Measurements from ENCODE around the gene C1QTNF5.

C1QTNF5 gene

DNA sequence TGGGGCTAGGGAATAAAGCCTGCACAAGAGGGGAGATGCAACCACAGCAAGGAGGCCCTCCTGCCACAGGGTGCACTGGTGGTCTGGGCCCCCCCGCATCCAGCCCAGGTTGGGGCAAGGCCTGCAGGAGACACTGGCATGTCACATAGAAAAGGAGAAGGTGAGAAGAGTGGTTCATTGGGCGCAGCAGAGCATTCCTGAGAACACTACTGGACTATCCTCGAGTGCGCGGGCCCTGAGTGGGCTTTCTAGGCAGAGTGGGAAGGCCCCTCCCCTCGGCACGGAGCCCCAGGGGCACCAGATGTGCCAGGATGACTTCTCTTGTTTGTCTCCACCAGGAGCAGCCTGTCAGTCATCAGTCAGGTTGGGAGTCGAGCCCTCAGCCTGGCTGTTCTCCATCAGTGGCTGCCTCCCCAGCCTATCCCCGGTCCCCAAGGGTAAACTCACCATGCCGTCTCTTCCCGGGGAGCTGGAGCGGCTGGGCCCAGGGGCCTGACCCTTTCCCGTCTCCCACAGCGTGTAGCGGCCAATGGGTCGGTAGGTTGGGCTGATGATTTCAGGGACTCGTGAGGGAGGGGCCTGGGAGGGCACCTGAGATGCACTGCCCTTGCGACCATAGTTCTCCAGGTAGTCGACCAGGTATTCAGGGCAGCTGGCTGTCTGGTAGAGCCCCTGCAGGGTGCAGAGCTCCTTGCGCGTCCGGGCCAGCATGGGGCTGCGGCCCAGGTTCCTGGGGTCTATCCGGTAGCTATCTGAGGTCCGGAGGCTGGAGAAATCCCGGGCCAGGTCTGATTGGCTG, 31.8 kb upstream of the C1QTNF5 start:
- no peak for DNase-seq

DNA sequence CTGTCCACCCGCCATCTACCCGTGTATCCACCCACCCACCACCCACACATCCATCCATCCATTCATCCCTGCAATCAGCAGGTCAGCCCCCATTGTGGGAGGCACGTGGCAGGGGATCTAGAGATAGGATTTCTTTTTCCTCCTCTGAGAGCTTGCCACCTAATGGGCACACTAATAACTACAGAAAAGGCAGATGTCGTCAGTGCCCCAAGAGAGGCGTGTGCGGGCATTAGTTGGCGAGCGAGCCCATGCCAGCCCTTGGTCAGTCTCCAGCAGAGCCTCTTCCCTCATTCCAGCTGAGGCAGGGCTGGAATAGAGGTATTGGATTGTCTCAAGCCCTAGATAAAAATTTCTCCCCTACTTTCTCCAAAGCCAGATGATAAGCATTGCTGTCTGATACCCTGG, 31.1 kb upstream of the C1QTNF5 start:
- no peak for DNase-seq

GRCh38 chr11:119371067-119371601, 30.5 kb upstream of the C1QTNF5 start:
- no peak for DNase-seq

DNA sequence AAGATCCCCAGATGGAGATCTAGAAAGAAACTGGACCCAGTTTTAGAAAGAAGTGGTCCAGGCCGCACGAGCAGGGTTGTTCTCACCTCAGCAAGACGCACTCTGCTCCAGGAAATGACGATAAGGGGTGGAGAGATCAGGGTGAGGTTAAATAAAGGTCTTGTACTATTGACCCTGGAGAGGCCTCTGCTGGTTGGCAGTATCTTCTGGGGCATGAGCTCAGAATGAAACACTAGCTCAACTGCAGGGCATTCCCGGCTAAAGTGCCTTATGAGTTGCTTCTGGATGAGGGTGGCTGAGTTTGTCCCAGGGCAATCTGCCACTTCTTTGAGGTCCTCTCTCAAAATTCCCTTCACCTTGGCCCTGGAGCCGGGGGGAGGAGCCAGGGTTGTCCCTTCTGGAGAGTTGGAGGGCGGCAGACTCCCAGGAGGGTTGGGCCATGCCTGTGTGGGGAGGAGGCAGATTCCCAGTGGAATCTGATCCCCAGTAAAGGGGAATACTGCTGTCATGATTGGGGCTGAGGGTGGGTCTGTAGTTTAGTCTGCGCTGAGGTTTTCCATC, 29.9 kb upstream of the C1QTNF5 start:
- DNase-seq, result no peak

- no peak for DNase-seq
Measured at GRCh38 chr11:119369132-119369925, 28.6 kb upstream of the C1QTNF5 start.

DNA sequence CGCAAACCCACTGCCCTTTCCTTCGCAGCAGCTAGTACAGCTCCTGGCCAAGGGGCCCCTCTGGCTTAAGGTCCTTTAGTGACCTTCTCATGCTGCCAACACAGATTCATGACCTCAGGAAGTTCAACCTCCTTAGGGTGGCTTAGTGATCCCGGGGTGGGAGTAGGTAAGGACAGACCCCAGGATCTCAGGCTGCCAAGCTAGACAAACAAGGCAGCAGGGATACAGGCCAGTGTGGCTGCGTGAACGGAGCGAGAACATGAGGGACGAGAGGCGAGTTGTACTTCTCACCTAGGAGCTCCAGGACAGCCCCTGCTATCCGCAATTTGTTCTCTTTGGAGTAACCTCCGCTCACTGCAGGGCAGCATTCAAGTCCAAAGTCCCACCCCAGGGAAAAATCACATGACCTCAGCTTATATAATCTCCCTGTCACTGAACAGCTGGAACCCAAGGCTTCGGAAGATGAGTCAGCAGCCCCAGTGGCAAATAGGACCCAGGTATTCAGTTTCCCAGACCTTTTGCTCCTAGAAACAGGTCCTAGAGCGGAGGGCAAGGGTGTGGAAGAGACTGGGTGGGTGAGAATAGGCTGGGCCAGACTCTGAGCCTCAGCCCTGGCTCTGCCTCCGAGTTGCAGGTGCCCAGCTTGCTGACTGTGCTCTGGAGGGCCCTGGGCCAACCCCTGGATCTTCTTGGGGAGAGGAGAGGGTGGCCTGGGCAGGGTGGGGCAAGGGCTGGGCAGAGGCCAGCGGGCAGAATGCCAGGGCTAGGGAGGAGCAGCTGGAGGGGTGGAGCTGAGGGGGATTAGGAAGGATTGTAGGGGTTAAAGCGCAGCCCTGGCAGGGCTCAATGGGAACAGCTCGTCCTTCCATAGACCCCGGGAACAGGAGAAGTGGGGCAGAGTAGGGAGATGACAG, 27.7 kb upstream of the C1QTNF5 start:
- no peak for DNase-seq

- no peak for DNase-seq
Measured at GRCh38 chr11:119367661-119368120, 27.0 kb upstream of the C1QTNF5 start.

DNA sequence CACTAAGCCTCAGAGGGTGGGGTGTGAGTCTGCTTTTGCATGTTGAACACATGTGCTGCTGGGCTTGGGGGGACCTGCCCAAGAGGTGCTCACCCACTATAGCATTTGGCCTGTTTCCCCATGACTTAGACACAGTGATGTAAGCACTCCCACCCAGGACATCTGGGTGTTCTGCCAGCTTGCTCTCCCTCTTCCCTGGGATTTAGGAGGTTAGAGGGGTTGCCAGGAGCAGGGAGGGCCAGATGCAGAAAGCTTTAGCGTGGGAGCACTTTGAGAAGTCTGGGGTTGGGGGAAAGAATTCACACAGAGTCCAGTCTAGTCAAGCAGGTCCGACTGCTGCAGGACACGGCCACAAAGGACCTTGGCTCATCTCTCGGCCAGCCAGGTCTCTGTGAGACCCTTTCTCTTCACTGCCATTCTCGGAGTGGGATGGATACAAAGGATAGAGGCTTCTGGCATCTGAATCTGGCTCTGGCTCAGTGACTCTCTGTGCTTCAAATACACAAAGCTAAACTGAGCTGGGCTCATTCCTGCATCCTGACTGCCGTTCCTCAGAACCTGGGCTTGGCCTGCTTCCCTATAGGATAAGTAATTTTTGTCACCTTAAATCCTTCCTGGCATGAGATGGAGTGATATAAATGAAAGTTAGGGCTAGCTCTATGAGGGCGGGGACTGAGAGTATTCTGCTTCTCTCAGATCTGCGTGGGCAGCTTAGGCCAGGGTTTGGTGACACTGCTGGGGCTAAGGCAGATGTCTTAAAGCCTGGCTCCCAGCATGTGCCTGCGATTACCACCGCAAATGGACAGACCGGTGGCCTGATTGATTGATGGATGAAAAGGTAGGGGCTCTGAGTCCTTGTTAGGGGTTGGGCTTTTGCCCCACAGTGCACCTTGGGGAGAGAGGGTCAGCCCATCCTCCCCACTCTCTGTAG, 26.3 kb upstream of the C1QTNF5 start:
- no peak for DNase-seq

- DNase-seq, result no peak
Measured at GRCh38 chr11:119365071-119365591, 24.4 kb upstream of the C1QTNF5 start.

DNA sequence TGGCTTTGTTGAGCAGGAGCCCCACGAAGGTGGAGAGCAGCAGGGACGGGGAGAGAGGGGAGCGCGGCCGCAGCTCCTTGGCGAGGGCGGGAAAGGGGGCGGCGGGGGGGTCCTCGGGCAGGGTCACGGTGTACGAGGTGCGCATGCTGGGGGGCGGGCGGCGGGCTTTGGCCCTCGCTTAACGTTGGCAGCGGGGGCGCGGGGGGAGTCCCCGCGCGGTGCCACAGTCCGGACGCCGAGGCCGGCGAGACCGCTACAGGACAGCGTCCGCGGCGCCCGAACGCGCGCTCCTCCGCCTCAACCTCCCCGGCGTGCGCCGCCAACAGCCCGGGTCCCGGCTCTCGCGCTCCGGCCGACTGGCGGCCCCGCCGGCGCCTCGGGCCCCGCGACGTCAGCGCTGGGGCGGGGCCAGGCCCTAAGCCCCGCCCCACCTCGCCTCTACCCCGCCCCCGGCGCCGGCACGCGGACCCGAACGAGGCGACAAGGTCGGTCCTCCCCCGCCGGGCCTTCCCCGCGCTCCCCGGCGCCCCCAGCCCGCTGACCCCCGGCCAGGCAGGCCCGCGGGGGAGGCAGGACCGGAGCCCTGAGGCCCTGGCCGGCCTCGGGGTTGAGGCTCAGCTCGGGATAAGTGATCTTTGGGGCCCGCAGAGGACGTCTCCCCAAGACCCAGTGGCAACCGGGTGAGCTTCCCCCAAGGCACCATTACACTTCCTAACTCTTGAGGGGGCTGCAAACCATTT, 23.3 kb upstream of the C1QTNF5 start:
- peak; percentile 16 for DNase-seq

DNA sequence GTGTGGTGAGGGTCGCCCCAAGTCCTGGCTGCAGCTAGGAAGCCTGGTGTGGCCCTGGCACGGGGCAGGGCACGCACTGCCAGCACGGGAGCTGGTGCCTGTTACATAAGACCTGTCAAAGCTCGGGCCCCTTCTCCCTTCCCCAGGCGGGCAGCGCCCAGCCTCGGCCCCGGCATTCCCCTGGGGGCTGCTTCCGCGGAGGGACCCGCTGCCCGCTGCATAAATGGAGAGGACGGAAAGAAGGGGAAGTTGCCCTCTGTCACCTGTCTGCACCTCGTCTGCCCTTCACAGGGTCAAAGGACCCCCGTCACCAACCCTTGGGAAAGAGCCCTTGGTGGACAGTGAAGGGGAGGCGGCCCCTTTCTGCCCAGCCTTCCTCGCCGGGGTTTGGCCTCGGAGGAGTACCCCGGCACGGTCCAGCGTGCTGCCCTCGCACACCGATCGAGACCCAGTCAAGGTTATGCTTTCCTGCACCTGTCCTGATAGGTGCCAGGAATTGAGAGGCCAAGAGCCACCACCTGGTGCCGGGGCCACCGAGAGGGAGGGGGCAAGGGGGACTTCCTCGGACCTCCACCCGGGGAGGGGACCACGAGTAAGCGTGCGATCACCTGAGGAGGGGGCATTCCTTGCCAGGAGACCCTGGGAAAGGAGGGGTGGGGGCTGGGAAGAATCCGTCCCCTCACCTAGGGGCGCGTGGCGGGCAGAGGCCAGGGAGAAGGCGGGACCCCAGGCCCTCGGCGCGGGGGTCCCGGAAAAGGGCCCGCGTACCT, 22.6 kb upstream of the C1QTNF5 start:
- no peak for DNase-seq

GRCh38 chr11:119362741-119363080, 22.0 kb upstream of the C1QTNF5 start:
- DNase-seq, result no peak

- no peak for DNase-seq
Measured at GRCh38 chr11:119361941-119362725, 21.4 kb upstream of the C1QTNF5 start.

- peak; percentile 55 for DNase-seq
Measured at GRCh38 chr11:119361056-119361787, 20.5 kb upstream of the C1QTNF5 start.

DNA sequence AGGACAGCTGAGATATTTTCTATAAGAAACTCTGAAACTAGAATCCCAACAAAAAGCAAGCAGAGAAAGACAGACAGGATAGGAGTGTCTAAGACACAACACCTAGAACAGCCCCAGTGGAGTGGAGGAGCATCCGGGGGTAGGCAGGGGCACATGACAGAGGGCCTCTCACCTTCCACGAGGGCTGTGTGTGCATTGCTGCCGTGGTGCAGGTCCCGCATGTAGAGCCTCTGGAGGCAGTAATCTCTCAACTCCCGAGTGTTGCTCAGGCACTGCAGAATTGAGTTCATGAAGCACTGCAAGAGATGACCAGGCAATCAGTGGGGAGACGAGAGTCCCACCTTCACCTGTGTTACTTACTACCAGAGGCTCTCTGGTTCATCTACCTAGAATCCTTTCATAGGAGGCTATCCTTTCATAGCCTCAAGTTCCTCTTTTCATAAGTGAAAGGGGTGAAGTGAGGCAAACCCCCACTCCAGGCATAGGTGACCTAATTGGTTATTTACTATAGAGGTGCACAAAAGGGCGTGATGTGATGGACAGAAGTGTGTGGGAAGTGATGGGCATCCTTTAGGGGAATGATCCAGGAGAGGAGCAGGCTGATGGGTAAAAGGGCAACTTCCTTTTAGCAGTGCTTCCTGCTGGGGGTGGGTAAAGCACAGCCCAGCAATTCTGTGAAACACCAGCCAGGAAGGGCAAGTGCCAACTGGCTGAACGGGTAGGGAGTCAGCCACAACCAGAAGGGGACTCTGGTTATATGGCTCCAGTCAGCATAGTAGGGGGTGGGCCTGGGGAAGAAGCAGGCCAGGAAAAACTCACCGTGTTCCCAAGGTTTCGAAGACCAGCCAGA, 18.9 kb upstream of the C1QTNF5 start:
- DNase-seq, result no peak

GRCh38 chr11:119357074-119357473, 16.4 kb upstream of the C1QTNF5 start:
- DNase-seq, result no peak
